WI38 (cell line): ENCODE measurements around the gene GLG1.

ENCODE experiments used
- H3K4me3 ChIP-seq: 2 replicates; pipeline ENCODE4 v1.5.1; 2011; ENCODE audit warnings: low read depth, mild to moderate bottlenecking, control low read depth, low read length
- TF ChIP-seq, protein P1 (sequence below): IDR thresholded peaks from 2 replicates; pipeline ENCODE4 v1.5.1; 2012; ENCODE audit warnings: low read depth, mild to moderate bottlenecking, control low read depth, low read length

Gene GLG1

DNA sequence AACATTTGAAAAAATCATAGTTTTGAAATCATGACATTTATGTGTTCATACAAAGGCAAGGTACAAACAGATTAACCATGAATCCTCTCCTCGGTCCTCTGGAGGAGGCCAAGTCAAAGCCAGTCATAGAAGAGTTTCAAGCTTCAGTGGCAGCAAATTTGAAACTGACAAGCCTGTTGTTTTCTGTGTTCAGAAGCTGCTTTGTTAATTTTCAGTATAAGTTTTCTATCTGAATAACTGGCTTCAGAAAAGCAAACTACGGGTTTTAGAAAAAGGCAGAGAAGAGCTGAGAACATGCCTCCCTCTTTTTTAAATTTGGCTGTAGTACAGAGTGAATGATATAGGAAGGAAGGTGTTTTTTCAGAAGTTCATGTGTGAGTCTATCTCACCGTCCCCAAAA lies 106.0 kb downstream of the GLG1 start:
- TF ChIP-seq, protein P1, sequence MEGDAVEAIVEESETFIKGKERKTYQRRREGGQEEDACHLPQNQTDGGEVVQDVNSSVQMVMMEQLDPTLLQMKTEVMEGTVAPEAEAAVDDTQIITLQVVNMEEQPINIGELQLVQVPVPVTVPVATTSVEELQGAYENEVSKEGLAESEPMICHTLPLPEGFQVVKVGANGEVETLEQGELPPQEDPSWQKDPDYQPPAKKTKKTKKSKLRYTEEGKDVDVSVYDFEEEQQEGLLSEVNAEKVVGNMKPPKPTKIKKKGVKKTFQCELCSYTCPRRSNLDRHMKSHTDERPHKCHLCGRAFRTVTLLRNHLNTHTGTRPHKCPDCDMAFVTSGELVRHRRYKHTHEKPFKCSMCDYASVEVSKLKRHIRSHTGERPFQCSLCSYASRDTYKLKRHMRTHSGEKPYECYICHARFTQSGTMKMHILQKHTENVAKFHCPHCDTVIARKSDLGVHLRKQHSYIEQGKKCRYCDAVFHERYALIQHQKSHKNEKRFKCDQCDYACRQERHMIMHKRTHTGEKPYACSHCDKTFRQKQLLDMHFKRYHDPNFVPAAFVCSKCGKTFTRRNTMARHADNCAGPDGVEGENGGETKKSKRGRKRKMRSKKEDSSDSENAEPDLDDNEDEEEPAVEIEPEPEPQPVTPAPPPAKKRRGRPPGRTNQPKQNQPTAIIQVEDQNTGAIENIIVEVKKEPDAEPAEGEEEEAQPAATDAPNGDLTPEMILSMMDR: no peak

DNA sequence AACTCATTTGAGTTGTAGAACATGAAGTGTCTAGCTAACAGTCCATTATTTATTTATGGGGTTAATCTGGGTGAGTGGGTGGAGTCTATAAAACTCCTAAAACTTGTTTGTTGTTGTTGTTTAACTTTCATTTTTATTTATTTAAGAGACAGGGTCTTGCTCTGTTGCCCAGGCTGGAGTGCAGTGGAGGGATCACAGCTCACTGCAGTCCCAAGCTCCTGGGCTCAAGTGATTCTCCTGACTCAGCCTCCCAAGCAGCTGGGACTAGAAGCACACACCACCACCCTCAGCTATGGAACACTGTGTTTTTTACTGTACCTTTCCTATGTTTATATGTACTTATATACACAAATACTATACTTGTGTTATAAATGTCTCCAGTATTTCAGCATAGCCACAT lies 107.8 kb downstream of the GLG1 start:
- H3K4me3 ChIP-seq: no peak overlapping the region
- TF ChIP-seq, protein P1: no peak

More for the DNA sequence above, 106.0 kb downstream of the GLG1 start:
- H3K4me3 ChIP-seq: no peak overlapping the region

DNA sequence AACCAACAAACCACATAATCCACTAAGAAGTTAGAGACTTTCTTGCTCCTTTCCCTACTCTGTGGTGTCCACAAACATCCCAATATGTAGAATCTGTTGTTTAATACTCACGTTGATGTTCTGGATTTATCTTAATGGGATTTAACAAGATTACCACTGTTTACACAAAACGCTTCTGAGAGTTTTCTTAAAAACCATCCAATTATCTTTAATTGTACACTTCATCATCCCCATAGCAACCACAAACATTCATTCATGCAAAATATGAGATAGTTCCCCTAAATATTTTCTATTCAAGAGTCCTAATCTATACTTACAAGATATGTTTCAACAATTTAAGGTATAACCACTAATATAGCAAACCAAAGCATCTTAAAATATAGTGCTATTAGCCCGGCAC lies 109.2 kb downstream of the GLG1 start:
- TF ChIP-seq, protein P1: no peak
- H3K4me3 ChIP-seq: no peak overlapping the region

DNA sequence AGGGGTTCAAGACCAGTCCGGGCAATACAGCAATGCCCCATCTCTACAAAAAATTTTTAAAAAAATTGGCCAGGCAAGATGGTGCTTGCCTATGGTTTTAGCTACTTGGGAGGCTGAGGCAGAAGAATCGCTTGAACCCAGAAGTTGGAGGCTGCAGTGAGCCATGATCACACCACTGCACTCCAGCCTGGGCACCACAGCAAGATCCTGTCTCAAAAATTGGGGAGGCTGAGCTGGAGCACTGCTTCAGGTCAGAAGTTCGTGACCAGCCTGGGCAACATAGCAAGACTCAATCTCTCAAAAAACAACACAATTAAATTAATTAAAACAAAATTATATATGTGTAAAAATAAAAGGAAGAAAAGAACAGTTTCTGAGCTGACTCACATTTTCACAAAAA lies 110.9 kb downstream of the GLG1 start:
- no peak overlapping the region for H3K4me3 ChIP-seq
- TF ChIP-seq, protein P1: no peak

DNA sequence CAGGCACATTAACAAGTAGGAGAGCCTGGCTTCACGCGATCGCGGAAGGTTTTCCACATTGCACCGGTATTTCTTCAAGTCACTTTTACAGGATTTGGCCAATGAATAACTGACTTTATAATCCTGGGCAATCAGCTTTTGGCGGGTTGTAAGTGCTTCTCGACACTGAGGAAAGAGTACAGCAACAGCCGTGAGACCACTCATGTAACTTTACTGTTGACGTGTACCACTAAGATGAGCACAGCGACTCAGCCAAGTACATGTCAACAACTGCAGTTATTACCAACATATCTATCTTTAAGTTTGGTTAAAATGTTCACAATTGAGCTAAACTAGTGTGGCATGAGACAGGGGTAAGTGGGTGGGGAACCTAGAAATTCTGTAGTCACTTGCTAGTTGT lies 113.9 kb downstream of the GLG1 start:
- TF ChIP-seq, protein P1: no peak
- no peak overlapping the region for H3K4me3 ChIP-seq

DNA sequence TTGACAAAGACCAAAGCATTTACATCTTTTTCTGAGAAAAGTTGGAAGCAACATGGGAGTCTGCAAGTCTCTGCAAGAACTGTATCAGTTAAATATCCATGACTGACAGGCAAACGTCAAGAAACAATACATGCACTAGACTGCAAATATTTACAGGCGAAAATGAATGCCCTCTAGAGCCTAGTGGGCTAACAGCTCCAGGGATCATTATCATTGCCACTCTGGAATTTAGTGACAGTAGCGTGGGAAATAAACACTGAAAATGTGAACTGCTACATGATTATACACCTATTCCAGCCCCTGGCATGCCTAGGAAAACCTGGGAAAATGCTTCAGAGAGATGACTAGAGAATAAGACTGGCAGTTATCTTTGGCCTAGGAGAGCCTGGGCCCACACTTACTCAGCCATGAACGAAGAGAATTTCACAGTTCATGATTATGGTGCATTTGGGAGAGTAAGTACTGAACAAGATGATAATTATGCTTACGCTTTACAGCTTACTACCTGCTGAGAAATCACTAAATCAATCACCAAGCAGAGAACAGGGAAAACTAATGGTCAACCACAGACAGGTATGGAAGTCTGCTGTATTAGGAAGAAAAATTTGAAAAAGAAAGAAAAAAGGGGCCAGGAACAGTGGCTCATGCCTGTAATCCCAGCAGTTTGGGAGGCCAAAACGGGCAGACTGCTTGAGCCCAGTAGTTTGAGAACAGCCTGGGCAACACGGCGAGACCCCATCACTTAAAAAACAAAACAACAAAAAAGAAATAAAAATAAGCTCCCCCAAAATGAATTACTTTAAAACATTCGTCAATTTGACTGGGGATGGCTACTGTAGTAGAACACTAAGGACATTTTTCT lies 119.0 kb downstream of the GLG1 start:
- TF ChIP-seq, protein P1: no peak
- no peak overlapping the region for H3K4me3 ChIP-seq

DNA sequence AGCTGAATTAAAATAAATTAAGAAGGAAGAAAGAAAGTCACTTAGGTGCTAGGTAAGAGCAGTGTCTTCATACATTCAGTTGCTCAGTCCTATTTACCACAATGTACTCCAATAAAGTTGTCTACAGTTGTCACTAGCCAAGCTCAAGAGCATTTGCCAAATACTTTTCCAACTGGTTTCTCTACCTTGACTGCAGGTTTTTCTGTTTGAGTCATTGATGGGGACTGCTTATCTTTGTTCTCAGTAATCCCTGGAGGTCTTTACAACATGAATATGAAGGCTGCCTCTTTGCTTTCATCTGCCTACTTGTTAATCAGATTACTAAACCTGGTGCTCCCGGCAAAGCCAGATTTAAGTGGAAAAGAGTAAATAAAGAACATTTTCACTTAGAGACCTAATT lies 121.0 kb downstream of the GLG1 start:
- TF ChIP-seq, protein P1: no peak
- no peak overlapping the region for H3K4me3 ChIP-seq
